NCI-H510A treated with DMSO at 0.1 percent for 48 hours (cell line): ENCODE data around the gene WDR37.
A peak's percentile ranks its signal among the peaks of the same experiment; 100 is the strongest.

Source experiments
- DNase-seq: peaks from one replicate; lab custom pipeline; 2025; lab: John Stamatoyannopoulos, UW

Gene WDR37

DNA sequence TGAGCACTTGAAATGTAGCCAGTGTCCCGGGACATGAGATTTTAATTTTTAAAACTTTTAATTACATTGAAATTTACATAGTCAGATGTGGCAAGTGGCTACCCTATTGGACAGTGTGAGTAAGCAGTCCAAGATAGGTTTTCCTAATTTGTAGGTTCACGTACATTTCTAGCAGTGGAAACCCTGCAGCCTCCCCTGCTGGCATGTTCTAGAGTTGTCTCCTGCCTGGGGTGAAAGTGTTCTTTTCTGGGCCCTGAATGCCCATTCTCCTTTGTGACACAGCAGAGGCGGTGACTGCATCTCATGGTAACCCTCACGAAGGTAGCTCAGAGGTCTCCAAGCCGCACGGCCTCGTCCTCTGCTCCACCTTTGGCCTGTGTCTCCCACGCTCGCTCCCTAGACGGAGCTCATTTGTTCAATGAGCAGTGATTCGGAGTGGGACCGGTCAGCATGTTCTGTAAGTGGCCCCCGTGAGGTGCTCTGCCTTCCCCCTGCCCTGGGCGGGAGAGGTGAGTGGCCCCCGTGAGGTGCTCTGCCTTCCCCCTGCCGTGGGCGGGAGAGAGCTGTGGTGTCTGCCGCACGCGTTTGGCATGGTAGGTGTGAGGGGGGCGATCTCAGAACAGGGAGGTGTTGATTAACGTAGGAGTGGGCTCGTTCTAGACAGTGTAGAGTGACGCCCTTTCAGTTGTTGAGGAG lies 18.0 kb downstream of the WDR37 start:
- DNase-seq: no peak

DNA sequence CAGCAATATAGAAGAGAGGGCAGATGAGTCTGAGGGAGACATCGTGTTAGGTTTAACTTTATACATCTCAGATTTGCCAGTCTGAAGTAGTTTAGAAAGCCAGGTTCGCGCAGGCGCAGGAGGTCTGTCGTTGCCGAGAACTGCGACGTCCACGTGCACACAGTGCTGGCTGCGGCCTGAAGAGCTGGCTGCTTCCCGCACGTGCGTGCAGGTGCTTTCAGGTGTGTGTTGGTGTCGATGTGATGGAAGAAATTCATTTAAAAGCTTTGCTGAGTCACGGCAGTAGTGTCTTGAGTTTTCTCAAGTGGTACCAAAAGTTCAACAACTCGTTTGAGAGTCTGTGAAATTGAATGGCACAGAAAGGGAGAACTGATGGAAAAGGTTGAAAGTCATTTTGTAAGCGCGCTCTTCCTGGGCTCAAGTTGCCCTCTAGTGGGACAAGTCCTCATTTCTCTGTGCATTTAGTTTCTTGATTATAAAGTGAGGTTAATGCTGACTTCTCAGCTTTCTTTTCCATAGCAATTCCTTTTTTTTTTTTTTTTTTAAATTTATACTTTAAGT lies 18.6 kb downstream of the WDR37 start:
- no peak for DNase-seq

DNA sequence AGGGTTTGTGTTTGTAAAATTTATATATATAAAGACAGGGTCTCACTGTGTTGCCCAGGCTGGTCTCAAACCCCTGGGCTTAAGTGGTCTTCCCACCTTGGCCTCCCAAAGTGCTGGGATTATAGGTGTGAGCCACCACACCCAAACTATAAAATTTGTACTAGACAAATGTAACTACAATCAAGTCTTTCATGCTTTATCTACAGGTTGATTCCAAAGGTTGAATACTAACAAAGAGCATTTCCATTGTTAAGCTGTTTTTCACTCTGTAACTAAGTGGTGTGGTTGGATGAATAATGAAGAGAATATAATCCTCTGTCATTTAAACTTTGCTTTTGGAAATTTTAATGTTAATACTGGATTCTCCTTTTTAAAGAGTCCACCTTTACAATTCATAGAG lies 22.5 kb downstream of the WDR37 start:
- DNase-seq: no peak

DNA sequence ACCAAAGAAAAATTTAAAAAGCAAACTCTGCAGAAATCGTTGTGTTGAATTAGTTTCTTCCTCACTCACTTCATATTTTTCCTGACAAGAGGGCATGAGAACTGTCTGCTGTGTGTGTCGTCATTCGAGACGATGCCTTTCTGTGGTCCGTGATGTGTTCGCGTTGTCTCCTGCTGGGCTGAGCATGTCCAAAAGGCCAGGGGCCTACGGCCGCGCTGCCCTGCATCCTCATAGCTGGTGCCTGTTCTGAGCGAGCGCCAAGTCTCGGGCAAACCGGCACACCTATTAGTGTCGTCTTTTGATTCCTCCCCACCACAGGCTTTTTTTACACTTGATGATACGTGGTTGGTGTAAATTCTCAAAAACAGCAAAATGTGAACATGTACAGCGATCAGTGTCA lies 27.4 kb downstream of the WDR37 start:
- no peak for DNase-seq

DNA sequence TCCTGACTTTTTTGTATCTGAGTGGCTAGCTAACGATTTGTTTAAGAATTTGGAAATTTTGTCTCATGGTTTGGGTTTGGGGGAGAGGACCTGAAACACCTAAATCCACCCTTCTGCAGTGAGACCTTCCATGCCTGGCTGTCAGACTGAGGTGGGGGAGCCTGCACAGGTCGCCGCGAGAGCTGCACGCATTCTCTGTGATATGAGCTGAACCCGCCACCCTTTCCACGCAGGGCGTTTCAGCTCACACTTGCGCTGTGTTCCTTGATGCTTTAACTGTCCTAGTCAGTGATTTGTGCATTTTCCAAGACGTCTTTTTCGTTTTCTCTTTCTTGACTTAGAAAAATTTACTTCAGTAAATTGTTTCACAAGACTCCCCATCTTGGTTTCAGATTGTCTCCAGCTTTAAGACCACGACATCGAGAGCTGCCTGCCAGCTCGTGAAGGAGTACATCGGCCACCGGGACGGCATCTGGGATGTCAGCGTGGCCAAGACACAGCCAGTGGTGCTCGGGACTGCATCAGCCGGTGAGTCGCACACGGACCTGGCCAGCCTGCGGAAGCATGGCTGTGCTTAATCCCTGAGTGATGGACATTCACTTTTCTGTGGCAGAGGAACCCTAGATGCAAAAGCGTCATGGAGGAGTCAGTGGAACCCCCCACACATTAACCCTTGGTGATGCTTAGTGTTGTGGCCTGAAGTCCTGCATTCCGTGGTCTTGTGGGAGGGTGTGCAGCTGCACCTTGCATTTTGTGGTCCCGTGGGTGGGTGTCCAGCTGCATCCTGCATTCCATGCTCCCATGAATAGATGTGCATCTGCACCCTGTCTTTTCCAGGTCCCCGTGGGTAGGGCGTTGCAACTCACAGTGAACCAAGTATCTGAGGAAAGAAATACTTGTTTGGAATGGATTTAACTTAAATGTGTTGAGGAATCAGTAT lies 28.1 kb downstream of the WDR37 start:
- no peak for DNase-seq

DNA sequence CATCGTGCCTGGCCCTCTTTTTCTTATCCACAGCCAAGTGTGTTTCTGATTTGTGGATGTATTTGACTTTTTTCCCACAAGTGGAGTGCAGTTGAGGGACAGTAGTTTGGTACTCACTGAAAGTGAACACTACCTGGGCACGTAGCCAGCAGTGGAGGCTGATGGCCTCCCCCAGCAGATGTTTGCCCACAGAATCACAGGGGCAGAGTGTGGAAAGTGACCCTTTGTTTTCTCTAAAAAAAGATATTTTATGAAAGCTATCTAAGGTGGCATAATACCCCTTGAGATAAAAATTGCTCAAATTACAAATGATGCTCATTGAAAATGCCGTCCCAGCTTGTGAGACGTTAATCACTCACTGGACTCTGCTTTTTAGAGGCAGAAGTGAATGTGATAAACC lies 29.1 kb downstream of the WDR37 start:
- no peak for DNase-seq

DNA sequence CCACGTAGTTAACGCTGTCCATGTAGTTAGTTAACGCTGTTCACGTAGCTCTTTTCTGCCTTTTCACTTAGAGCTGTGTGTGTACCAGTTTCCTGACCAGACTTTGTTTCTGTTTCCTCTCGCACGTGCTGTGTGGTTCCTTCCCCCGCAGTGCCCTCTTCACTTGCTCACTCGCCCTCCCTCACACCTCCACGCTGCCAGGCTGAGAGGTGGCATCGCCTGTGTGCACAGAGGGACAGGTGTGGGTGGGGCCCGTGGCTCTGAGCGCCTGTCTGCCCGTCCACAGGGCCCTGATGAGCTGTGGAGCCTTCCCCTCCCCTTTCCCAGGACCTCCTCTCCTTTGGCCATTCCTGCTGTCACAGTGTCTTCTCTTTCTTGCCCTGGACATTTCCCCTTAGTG lies 30.6 kb downstream of the WDR37 start:
- DNase-seq: peak; percentile 19

DNA sequence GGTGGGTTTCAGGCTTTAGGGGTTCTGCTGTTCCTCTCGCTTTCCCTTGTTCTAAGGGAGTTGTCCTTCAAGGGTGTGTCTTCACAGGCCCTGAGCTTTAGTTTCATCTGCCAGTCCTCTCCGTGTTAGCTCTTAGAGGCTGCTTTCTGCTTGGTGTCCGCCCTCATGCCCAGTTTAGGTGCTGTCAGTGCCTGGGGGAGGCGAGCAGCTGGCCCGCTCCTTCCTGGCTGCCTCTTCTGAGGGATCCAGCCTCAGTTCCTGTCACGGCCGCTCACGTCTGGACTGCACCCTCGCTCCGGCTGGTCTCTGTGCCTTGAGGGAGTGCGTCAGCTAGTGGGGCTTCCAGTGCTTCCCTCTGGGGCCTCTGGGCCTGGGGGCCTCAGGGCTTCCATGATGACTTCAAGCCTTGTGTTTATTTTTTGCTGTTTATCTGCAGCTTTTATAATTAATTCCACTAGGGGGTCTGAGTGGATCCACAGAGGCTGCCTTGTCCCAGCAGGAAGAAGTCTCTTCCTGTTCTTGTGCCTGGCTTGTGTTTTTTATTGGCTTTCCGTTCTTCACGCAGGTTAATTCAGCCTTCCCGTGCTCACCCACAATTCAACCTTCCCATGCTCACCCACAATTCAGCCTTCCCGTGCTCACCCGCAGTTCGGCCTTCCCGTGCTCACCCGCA lies 33.0 kb downstream of the WDR37 start:
- DNase-seq: no peak

DNA sequence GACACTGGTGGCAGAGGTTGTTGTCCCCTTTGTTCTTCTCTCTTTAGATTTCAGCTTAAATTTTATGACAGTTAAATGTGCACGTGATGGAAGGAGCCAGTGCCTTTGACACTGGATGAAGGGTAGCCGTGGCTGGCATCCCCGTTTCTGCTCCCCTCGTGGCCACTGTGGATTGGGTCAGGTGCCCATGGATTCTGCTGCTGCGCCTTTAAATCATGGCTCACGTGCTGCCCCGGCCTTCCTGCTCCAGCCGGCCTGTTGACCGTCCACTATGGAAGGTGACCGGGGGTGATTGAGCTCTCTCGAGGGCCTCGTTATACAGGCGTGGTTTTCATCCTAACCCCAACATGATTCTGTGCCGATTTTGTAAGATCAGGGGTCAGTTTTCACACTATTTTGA lies 34.5 kb downstream of the WDR37 start:
- DNase-seq: no peak

DNA sequence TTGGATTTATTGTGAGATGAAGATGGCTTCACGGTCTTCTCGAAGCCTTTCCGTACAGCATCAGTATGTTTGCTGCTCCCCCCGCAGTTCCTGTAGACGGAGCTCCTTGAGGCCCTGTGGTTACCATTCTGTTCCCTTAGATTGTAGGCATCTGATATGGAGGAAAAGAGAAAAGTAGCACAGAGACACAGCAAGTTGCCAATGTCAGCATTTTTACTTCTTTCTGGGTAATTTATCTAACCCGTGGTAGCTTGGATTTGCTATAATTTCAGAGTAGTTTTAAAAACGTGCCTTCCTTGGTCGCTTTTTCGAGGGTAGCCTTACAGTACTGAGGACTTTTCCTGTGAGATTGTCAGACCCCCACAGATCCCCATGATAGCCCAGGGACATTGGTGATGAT lies 37.5 kb downstream of the WDR37 start:
- DNase-seq: no peak

DNA sequence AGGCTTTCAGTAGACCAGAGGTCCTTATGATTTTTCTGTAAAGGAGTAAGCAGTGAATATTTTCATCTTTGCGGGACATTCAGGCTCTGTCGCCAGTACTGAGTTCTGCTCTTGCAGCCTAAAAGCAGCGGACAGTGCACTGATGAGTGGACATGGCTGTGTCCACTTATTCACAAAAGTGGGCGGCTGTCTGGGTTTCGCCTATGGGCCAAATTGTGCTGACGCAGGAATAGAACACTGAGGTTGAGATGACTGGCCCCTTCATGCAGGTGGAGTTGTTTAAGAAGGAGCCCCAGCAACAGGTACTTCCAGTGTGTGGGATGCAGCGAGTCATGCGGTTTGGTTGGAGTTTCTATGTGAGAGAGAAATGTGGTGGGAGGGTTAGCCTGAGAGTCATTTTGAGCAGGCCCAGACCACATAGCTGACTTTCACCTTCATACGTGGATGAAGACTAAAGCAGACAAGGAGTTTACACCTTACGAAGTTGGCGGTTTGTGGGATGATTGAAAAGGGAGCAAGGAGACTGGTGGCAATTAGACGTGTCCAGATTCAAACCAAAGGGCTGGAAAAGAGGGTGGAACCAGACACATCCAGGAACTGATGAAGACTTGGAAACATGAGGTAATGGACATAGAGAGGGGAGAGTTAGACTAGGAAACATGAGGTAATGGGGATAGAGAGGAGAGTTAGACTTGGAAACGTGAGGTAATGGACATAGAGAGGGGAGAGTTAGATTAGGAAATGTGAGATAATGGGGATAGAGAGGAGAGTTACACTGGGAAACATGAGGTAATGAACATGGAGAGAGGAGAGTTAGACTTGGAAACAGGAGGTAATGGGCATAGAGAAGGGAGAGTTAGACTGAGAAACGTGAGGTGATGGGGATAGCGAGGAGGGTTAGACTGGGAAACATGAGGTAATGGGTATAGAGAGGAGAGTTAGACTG lies 38.2 kb downstream of the WDR37 start:
- no peak for DNase-seq

DNA sequence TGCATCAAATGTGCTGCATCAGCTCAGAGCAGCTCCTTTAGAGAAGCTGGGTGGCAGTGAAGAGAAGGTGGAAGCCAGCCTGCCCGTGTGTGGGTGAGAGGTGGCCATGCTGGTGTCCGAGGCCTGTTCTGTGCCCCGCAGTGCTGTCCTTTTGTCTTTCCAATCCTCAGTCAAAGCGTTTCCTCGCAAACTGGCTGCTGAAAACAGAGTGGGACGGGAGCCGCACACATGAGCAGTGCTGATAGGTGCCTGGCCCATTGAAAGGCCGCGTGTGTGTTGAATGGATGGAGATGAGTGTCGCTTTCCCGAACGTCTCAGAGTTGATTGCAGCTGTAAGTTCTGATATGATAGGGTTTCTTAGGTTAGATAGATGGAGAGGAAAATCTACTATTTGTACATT lies 39.3 kb downstream of the WDR37 start:
- no peak for DNase-seq

DNA sequence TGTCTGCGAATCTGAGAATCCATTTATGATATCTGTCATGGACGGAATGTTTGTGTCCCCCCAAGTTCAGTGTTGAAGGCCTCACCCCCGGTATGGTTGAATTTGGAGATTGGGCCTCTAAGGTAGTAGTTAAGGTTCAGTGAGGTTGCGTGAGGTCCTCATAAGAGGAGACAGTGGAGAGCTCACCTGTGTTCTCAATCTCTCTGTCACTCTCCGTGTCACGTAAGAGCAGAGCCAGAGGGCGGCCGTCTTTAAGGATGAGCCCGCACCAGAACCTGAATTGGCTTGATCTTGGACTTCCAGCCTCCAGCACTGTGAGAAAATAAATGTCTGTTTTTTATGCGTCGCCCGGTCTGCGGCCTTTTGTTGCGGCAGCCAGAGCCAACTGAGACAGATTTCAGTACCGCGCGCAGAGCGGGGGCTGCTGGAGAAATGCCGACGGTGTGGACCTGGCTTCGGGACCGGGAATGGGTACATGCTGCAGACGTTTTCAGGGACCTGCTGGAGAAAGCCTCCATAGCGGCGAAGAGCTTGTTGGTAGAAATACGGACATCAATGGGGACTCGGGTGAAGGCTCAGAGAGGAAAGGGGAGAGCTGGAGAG lies 40.2 kb downstream of the WDR37 start:
- no peak for DNase-seq

DNA sequence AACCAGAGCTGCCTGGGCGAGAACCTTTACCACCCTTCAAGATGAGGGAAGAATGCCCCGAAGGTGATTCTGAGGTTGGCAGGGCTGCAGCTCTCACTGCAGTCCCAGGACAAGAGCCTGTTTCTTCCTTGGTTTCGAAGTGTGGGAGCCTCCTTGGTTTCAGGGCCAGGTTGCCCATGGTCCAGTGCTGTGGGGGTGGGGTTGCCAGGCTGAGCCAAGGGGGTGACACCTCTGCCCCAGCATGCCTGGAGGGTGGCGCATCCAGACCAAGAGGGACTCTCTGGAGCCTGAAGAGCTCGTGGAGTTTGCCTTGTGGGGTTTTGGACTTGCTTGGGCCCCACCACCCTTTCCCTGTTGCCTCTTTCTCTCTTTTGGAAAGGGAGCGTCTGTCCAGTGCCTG lies 41.3 kb downstream of the WDR37 start:
- DNase-seq: no peak

DNA sequence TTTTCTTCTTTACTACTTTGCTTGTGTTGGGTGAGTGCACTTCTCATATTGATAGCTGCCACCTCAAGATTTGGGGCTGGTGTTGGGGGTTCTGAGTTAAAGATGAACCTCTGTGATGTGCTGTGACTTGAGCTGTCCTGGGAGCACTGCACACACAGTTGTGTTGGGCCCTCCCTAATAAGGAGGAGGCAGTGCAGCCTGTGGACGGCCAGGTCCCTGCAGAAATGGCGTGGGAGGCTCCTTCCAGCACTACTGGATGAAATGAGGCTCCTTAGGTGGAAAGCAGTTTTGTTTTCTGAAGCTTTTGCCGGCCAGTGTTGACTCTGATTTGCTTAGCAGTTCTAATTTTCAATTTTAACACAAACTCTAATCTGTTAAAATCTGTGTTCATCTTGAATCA lies 44.0 kb downstream of the WDR37 start:
- no peak for DNase-seq

DNA sequence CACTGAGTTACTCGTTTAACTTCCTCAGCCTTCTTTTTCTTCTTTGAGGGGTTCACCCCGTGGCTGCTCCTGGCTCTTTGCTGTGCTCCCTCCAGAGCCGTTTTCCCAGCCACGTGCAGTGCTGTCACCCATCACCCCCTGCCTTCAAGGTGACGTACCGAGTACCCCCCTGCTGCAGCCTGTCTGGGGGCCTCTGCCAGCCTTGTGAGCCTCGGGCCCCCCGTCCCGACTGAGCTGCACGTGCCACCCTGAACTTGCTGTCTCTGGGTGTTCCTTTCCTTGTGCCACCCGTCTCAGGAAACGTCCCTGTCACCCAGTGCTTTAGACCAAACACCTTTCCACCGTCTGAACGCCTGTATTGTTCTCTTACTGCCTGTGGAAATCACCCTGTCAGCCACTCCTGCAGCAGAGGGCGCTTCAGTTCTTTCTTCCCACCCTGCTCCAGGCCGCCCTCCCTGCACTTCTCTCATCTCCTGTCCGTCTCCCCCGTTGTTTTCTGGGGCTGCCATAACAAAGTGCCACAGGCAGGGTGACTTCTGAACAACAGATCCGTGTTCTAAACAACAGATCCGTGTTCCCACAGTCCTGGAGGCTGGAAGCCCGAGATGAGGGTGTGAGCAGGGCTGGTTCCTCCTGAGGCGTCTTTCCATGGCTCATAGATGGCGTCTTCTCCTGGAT lies 44.6 kb downstream of the WDR37 start:
- peak; percentile 23 for DNase-seq

DNA sequence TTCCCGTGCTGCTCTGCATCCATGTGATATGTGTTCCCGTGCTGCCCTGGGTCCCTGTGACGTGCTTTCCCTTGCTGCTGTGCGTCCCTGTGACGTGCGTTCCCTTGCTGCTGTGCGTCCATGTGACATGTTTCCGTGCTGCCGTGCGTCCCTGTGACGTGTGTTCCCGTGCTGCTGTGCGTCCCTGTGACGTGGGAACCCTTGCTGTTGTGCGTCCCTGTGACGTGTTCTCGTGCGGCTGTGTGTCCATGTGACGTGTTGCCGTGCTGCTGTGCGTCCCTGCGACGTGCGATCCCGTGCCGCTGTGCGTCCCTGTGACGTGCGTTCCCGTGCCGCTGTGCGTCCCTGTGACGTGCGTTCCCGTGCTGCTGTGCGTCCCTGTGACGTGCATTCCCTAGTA lies 45.8 kb downstream of the WDR37 start:
- no peak for DNase-seq

DNA sequence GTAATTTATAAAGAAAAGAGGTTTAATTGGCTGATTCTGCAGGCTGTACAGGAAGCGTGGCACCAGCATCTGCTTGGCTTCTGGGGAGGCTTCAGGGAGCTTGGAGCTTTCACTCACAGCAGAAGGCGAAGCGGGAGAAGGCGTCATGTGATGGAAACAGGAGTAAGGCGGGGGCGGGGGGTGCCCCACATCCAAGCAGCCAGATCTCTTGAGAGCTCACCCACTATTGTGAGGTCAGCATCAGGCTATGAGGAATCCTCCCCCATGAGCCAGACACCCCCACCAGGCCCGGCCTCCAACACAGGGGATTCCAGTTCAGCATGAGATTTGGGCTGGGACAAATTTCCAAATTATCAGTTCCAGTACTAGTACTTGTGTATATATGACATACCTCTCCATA lies 46.2 kb downstream of the WDR37 start:
- DNase-seq: no peak

DNA sequence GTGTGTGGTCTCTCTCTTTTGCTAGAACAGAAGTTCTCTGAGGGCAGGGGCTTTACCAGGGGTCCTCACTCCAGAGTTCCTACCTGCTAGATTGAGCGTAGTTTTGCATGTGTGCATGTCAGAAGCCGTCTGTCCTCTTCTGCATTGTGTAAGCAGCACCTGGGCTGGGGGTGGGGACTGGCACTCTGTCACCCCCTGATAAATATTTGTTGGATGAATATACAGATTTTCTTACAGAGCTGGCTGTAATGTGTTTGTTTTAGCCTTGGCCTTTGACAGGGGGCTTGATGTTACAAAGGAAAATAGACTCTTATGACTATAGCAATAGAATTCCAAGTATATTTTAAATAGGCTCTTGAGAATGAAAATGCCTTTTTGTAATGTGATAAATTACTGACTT lies 46.6 kb downstream of the WDR37 start:
- DNase-seq: no peak

DNA sequence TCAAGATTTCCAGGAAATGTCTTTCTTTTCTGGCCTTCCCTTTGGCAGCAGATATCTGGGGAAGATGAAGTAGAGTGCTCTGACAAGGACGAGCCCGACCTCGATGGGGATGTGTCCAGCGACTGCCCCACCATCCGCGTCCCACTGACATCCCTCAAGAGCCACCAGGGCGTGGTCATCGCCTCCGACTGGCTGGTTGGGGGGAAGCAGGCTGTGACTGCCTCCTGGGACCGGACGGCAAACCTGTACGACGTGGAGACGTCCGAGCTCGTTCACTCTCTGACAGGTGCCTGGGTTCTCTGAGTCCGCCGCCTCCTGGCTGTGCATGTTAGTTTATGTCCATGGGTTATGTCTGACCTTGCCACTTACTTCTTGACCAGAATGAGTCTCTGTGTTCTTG lies 47.4 kb downstream of the WDR37 start:
- DNase-seq: no peak

DNA sequence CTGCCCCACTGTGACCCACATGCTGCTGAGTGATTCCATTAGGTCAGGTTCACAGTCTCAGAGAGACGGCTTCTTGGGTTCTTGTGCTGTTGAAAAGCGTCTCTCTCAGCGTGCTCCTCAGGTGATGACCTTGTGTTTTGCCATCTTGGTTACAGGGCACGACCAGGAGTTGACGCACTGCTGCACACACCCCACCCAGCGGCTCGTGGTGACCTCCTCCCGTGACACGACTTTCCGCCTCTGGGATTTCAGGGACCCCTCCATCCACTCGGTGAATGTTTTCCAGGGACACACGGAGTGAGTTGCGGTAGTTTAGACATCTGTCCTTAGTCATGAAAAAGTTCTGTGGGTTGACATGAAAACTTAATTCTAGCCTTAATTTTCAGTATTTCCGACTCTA lies 48.8 kb downstream of the WDR37 start:
- no peak for DNase-seq
